GM12872 (cell line): ENCODE measurements around the gene PRRC2B.

Experiments
- TF ChIP-seq, protein P1 (sequence below): IDR thresholded peaks from 3 replicates; pipeline ENCODE4 v1.5.1; 2011; ENCODE audit warnings: low read depth, mild to moderate bottlenecking, low read length, moderate library complexity; ENCODE audit not compliant: insufficient read depth

Gene PRRC2B

DNA sequence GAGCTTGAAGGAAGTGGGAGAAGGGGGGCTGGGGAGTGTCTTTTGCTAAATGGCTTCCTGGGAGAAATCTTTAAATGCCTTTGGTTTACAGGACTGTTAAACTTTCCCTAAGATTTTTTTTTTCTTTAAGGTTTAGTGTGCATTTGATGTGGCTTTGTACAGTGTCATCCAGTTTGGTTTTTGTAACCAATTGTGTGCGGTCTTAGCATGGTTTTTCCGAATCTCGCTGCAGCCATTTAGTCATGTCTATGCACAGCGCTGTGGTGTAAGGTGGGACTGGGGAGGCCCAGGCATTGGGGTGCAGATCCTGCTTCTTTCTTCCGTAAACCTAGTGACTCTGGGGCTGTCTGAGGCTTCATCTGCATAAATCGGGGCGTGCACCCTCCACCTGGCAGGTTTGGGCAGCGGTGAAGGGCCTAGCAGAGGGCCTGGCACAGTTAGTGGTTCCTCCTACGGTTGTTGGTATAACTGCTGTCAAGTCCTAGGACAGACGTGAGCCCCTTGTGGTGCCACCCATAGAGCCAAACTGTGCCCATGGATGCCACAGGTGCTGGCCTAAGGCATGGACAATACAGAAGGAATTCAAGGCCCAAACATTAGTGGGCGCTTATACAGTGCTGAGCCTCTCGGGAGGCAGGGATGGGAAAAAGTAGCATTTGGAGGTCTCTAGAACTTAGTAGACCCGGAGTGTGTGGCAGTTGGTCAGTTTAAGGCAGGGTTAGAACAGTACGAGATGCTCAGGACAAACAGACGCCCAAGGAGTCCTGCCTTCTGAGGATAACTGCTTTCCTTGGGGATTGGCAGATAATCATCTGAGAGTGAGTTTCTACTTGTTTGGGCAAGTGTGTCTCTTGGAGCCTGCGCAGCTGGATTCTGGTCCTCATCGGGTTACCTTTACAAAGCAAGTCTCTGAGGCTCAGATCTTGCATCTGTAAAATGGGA, 1.5 kb downstream of the PRRC2B start:
- TF ChIP-seq, protein P1, sequence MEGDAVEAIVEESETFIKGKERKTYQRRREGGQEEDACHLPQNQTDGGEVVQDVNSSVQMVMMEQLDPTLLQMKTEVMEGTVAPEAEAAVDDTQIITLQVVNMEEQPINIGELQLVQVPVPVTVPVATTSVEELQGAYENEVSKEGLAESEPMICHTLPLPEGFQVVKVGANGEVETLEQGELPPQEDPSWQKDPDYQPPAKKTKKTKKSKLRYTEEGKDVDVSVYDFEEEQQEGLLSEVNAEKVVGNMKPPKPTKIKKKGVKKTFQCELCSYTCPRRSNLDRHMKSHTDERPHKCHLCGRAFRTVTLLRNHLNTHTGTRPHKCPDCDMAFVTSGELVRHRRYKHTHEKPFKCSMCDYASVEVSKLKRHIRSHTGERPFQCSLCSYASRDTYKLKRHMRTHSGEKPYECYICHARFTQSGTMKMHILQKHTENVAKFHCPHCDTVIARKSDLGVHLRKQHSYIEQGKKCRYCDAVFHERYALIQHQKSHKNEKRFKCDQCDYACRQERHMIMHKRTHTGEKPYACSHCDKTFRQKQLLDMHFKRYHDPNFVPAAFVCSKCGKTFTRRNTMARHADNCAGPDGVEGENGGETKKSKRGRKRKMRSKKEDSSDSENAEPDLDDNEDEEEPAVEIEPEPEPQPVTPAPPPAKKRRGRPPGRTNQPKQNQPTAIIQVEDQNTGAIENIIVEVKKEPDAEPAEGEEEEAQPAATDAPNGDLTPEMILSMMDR, result no peak

DNA sequence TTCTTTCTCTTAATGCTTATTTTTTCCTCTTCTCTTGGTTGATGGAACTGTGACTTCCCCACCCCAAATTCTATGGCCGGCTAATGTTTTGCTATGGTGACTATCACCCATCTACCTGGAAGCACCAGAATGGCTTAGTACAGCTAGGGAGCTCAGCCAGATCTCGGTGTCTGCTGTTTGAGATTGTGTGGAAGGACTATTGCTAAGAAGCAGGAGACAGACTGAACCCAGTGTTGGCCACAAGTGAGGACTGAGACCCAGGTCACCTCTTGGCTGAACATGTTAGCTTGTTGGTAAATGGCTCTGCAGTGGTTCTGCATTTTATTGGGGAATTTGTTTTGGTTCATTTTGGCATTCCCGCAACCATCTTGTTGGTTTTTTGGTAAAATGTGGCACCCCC, 2.7 kb downstream of the PRRC2B start:
- TF ChIP-seq, protein P1, result no peak

DNA sequence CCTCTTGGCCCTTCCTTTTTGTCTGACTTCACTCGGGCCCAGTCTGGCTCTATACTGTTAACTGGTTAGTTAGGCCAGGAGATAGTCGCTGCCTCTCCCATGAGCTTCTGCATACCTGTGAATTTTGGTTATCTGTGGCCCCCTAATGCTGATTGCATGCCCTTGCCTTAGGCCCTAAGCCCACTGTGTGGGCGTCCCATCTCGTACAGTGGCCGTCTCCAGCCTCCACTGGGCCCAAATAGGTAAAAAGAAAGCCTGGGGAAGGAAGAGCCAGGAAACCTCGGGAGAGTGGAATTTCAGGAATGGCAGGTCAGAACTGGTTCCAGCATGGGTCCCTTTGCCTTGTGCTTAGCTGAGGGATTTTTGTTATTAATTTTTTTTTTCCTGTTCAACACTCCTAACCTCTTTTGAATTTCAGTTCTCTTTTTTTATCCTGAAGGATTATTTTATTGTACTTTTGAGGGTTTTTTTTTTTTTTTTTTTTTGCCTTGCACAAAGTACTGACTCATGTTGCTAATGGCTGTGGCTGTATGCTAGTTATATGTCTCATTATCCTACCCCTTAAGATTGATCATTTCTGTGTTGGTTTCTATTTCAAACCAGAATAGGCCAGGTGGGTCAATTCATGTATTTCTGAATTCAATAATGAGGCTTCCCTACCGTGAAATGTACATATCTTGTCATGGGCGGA, 3.4 kb downstream of the PRRC2B start:
- TF ChIP-seq, protein P1, result no peak

DNA sequence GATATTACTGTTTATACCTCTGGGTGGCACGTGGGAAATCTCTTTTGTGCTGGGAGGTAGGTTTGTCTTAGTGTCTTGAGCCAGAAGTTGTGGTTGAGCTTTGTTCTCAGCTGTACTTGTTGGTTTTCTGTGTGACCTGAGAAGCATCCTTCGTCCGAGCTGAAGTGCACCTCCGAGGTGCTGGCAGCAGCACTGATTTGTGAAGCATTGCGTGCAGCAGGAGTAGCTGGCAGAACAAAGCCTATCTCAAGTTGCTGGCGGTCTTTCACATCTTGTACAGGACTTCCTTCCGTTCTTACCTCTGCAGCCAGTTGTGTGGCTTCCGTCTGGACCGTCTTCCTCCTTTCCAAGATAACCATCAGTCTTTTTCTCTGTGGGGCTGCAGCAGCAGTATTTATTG, 4.3 kb downstream of the PRRC2B start:
- TF ChIP-seq, protein P1, result no peak

DNA sequence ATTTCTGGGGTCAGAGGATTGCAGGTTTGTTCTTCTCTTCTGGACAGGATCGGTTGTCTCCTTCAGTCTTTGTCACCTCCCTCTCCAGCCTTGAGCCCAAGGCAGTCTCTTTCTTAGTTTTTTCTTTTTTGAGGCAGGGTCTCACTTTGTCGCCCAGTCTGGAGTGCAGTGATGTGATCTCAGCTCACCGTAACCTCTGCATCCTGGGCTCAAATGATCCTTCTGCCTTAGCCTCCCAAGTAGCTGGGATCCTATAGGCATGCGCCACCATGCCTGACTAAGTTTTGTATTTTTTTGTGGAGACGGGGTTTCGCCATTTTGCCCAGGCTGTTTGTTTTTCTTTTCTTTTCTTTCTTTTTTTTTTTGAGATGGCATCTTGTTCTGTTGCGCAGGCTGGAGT, 6.1 kb downstream of the PRRC2B start:
- TF ChIP-seq, protein P1, result no peak

DNA sequence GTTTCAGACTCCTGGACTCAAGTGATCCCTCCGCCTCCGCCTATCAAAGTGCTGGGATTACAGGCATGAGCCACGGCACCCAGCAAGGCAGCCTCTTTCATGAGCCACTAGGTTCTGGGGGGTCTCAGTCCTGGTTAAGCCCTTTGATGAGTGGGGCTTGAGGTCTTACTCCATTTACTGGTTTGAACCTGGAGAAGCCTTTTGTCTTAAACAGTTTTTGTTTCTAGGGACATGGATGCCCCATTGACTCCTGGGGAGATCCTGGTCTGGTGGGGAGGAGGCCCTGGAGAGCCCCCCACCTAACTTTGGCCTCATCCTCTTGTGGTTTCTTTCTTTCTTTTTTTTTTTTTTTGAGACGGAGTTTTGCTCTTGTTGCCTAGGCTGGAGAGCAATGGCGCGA, 6.7 kb downstream of the PRRC2B start:
- TF ChIP-seq, protein P1, result no peak

DNA sequence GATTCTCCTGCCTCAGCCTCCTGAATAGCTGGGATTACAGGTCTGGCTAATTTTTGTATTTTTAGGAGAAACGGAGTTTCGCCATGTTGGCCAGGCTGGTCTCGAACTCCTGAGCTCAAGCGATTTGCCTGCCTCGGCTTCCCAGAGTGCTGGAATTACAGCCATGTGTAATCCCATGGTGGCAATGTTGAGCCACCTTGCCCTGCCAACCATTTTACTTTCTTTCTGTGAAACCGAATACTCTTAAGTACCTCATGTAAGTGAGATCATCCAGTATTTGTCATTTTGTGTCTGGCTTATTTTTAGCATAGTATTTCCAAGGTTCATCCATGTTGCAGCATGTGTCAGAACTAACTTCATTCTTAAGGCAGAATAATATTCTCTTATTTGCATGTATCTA, 8.2 kb downstream of the PRRC2B start:
- TF ChIP-seq, protein P1, result no peak
